Astrocyte (in vitro differentiated cells and primary cell): ENCODE results near the gene GIPC2. TPM values are rescaled to one million over a fixed set of nuclear protein-coding genes. Genes with fewer than 3 reads are reported as not detected.

Source experiments
- DNase-seq: peaks from one replicate; pipeline ENCODE4 v3.0.0-alpha.2; 2010; ENCODE audit warnings: low read depth
- FAIRE-seq: peaks from 2 replicates; lab custom pipeline; 2011; peaks lifted over from hg19 to GRCh38; lab: Jason Lieb, UNC
- H2AFZ ChIP-seq: 2 replicates; pipeline ENCODE4 v1.6.0; 2012; ENCODE audit warnings: low read depth, low read length, inconsistent platforms
- H3K27ac ChIP-seq: 2 replicates; pipeline ENCODE4 v1.5.1; 2011; ENCODE audit warnings: low read depth, low read length, inconsistent platforms
- H3K27me3 ChIP-seq: 2 replicates; pipeline ENCODE4 v1.6.0; 2011; ENCODE audit warnings: low read length, inconsistent platforms; ENCODE audit not compliant: insufficient read depth
- H3K36me3 ChIP-seq: 2 replicates; pipeline ENCODE4 v1.5.1; 2011; ENCODE audit warnings: low read length, inconsistent platforms; ENCODE audit not compliant: insufficient read depth
- H3K4me1 ChIP-seq: 2 replicates; pipeline ENCODE4 v1.5.1; 2011; ENCODE audit warnings: low read length, inconsistent platforms; ENCODE audit not compliant: insufficient read depth
- H3K4me2 ChIP-seq: 2 replicates; pipeline ENCODE4 v1.6.0; 2012; ENCODE audit warnings: low read length, inconsistent platforms
- H3K4me3 ChIP-seq: 2 replicates; pipeline ENCODE4 v1.5.1; 2011; ENCODE audit warnings: low read depth, mild to moderate bottlenecking, low read length, inconsistent platforms; ENCODE audit not compliant: insufficient read depth
- H3K79me2 ChIP-seq: 2 replicates; pipeline ENCODE4 v1.6.0; 2012; ENCODE audit warnings: mild to moderate bottlenecking, low read length, inconsistent platforms; ENCODE audit not compliant: insufficient read depth
- H3K9ac ChIP-seq: 2 replicates; pipeline ENCODE4 v1.6.0; 2012; ENCODE audit warnings: mild to moderate bottlenecking, low read length, inconsistent platforms
- H3K9me3 ChIP-seq: 2 replicates; pipeline ENCODE4 v1.5.1; 2012; ENCODE audit warnings: low read depth, mild to moderate bottlenecking, low read length, inconsistent platforms; ENCODE audit not compliant: insufficient read depth
- H4K20me1 ChIP-seq: 2 replicates; pipeline ENCODE4 v1.6.0; 2012; ENCODE audit warnings: low read length, inconsistent platforms; ENCODE audit not compliant: insufficient read depth
- H3K27ac Mint-ChIP-seq: one replicate; pipeline ENCODE4 v1.8.0; 2021; ENCODE audit warnings: mild to moderate bottlenecking, mixed read lengths; ENCODE audit not compliant: unreplicated experiment
- H3K27me3 Mint-ChIP-seq: one replicate; pipeline ENCODE4 v1.8.0; 2021; ENCODE audit warnings: low read depth, mixed read lengths; ENCODE audit not compliant: unreplicated experiment
- H3K36me3 Mint-ChIP-seq: one replicate; pipeline ENCODE4 v1.8.0; 2021; ENCODE audit warnings: low read depth, mixed read lengths; ENCODE audit not compliant: unreplicated experiment
- H3K4me1 Mint-ChIP-seq: one replicate; pipeline ENCODE4 v1.8.0; 2021; ENCODE audit warnings: low read depth, mixed read lengths; ENCODE audit not compliant: unreplicated experiment
- H3K4me3 Mint-ChIP-seq: one replicate; pipeline ENCODE4 v1.8.0; 2021; ENCODE audit warnings: mild to moderate bottlenecking, moderate library complexity, mixed read lengths; ENCODE audit not compliant: unreplicated experiment
- H3K9me3 Mint-ChIP-seq: one replicate; pipeline ENCODE4 v1.8.0; 2021; ENCODE audit warnings: mild to moderate bottlenecking, mixed read lengths; ENCODE audit not compliant: unreplicated experiment
- EZH2 ChIP-seq: IDR thresholded peaks from 2 replicates; pipeline ENCODE4 v1.6.1; 2012; ENCODE audit warnings: mild to moderate bottlenecking, low read length, inconsistent platforms; ENCODE audit not compliant: insufficient read depth
- total RNA-seq: library from RNA; stranded (reverse); gene quantifications from 2 replicates; pipeline ENCODE4 v1.2.1, GENCODE V29; 2021
- TF ChIP-seq, protein P1 (sequence below): IDR thresholded peaks from 2 replicates; pipeline ENCODE4 v1.5.1; 2011; ENCODE audit warnings: low read depth, mild to moderate bottlenecking, inconsistent platforms, low read length, moderate library complexity; ENCODE audit not compliant: insufficient read depth

Gene GIPC2
- total RNA-seq, 1 donor from 2014 or later, result not detected

DNA sequence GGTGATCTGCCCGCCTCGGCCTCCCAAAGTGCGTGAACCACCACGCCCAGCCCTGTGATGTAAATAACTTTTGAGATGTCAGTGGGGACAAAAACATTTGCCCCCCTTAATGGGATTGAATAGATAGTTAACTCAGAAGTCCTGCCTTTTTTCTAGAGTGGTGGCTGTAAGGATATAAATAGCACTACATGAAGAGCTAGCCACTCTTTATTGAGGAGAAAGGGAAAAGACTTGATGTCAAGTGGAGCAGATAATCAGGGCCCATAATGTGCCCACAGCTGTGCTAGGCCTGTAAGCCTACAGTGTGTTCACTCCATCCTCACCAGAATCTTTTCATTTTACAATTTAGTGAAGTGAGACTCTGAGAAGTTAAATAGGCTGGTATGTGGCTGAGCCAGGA is 3.6 kb downstream of the GIPC2 start:
- peaks cover 8% of the 10 kb centered on the region for H3K4me1 ChIP-seq
- H3K9ac ChIP-seq, result no peak overlapping the region
- no peaks in the 10 kb centered on the region for H3K79me2 ChIP-seq
- no peaks in the 10 kb centered on the region for H3K9me3 ChIP-seq
- no peaks in the 10 kb centered on the region for H3K36me3 ChIP-seq
- Mint-ChIP-seq H3K4me1 (no peaks in the 10 kb centered on the region), H3K36me3 (peaks cover 4% of the 10 kb centered on the region), H3K27me3 (peaks cover 31% of the 10 kb centered on the region), H3K27ac (no peak overlapping the region), H3K4me3 (no peak overlapping the region), H3K9me3 (peaks cover 5% of the 10 kb centered on the region)
- H4K20me1 ChIP-seq, result no peaks in the 10 kb centered on the region
- no peak overlapping the region for H3K27ac ChIP-seq
- no peak overlapping the region for H3K4me3 ChIP-seq
- H3K27me3 ChIP-seq, result peaks cover 16% of the 10 kb centered on the region
- H3K4me2 ChIP-seq, result no peak overlapping the region
- no peak for FAIRE-seq
- TF ChIP-seq EZH2, result no peak
- TF ChIP-seq, protein P1, sequence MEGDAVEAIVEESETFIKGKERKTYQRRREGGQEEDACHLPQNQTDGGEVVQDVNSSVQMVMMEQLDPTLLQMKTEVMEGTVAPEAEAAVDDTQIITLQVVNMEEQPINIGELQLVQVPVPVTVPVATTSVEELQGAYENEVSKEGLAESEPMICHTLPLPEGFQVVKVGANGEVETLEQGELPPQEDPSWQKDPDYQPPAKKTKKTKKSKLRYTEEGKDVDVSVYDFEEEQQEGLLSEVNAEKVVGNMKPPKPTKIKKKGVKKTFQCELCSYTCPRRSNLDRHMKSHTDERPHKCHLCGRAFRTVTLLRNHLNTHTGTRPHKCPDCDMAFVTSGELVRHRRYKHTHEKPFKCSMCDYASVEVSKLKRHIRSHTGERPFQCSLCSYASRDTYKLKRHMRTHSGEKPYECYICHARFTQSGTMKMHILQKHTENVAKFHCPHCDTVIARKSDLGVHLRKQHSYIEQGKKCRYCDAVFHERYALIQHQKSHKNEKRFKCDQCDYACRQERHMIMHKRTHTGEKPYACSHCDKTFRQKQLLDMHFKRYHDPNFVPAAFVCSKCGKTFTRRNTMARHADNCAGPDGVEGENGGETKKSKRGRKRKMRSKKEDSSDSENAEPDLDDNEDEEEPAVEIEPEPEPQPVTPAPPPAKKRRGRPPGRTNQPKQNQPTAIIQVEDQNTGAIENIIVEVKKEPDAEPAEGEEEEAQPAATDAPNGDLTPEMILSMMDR, result no peak
- no peak for DNase-seq
- H2AFZ ChIP-seq, result no peak overlapping the region

DNA sequence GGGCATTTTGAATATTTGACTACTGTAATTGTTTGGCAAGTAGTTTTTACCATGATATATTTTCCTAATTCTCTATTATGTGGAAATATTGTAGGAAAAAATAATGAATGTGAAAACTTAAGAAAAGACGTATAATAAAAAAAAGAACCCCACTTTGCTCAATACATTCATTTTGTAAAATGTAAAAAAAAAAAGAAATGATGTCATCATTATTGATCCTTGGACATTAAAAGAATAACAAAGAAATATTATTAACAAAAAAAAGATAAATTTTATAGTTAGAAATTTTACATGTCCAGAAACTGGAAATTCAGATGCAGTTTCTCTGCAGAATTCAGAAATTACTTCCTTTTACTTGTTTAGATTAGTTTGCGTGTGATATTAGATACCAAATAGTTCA is 5.2 kb downstream of the GIPC2 start:
- Mint-ChIP-seq H3K27me3 (peaks cover 21% of the 10 kb centered on the region), H3K4me1 (no peaks in the 10 kb centered on the region), H3K36me3 (no peaks in the 10 kb centered on the region), H3K9me3 (peaks cover 2% of the 10 kb centered on the region), H3K27ac (no peak overlapping the region), H3K4me3 (no peak overlapping the region)
- H2AFZ ChIP-seq, result no peak overlapping the region
- H3K79me2 ChIP-seq, result no peaks in the 10 kb centered on the region
- no peaks in the 10 kb centered on the region for H3K36me3 ChIP-seq
- H4K20me1 ChIP-seq, result no peaks in the 10 kb centered on the region
- H3K9ac ChIP-seq, result no peak overlapping the region
- DNase-seq (no peak), FAIRE-seq (no peak)
- no peak overlapping the region for H3K4me3 ChIP-seq
- H3K9me3 ChIP-seq, result no peaks in the 10 kb centered on the region
- TF ChIP-seq, protein P1, result no peak
- no peak for TF ChIP-seq EZH2
- H3K4me2 ChIP-seq, result no peak overlapping the region
- no peak overlapping the region for H3K27ac ChIP-seq
- H3K27me3 ChIP-seq, result peaks cover 6% of the 10 kb centered on the region
- H3K4me1 ChIP-seq, result peaks cover 9% of the 10 kb centered on the region

DNA sequence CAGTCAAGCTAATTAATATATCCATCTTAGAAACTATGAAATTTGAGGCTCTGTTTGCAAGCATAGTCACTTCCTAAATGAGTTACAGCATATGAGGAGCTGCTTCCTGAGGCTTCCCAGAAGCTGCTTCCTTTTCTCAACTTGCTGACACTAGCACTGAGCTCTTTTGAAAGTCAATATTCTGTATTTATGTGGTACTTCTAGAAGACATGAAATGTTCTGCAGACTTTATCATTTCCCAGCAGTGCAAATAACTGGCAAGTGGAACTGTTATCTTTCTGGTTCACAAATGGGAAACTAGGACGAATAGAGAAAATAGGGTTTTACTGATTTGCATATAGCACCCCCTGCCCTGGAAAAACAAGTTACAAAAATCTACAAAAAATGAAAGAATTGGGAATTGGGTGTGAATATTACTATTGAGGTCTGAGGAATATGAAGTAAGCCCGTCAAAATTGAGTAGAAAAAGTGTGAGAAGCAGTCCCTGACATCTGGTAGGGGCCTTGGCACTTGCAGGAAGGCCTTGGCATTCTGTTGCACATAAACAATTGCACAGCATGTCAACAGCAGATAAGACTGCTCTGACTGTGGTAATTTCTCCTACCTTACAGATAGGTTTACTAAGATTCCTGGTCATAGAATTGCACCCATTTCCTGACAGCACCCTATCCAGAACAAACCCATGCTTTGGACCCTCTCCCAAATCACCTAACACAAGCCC is 7.1 kb downstream of the GIPC2 start:
- Histone ChIP-seq H4K20me1 (no peaks in the 10 kb centered on the region), H3K27ac (no peak overlapping the region), H3K36me3 (no peaks in the 10 kb centered on the region), H3K4me3 (no peak overlapping the region), H2AFZ (no peak overlapping the region), H3K9ac (no peak overlapping the region), H3K79me2 (no peaks in the 10 kb centered on the region), H3K9me3 (no peaks in the 10 kb centered on the region), H3K4me1 (peaks cover 3% of the 10 kb centered on the region), H3K4me2 (no peak overlapping the region), H3K27me3 (no peaks in the 10 kb centered on the region)
- H3K36me3 Mint-ChIP-seq, result no peaks in the 10 kb centered on the region
- DNase-seq (no peak), FAIRE-seq (no peak)
- peaks cover 2% of the 10 kb centered on the region for H3K9me3 Mint-ChIP-seq
- no peaks in the 10 kb centered on the region for H3K4me1 Mint-ChIP-seq
- no peak for TF ChIP-seq EZH2
- TF ChIP-seq, protein P1, result no peak
- no peak overlapping the region for H3K27ac Mint-ChIP-seq
- peaks cover 5% of the 10 kb centered on the region for H3K27me3 Mint-ChIP-seq
- no peak overlapping the region for H3K4me3 Mint-ChIP-seq
